HEK293 (cell line): ENCODE results near the gene RPUSD1.

Experiments used
- BCL11A ChIP-seq: fragments of 450-650 bp; formaldehyde crosslinking; IDR thresholded peaks from 2 replicates; pipeline ENCODE4 v1.5.1; 2016; ENCODE audit warnings: low read depth, missing biosample characterization, missing genetic modification characterization
- GLIS1 ChIP-seq: fragments of 450-650 bp; formaldehyde crosslinking; IDR thresholded peaks from 2 replicates; pipeline ENCODE4 v1.5.1; 2016; ENCODE audit warnings: missing biosample characterization, missing genetic modification characterization
- RBAK ChIP-seq: fragments of 450-650 bp; formaldehyde crosslinking; IDR thresholded peaks from 2 replicates; pipeline ENCODE4 v1.5.1; 2016; ENCODE audit warnings: missing biosample characterization, missing genetic modification characterization
- YY1 ChIP-seq: fragments of 450-650 bp; formaldehyde crosslinking; IDR thresholded peaks from 2 replicates; pipeline ENCODE4 v1.5.1; 2018; ENCODE audit warnings: missing biosample characterization, missing genetic modification characterization
- ZBTB1 ChIP-seq: fragments of 450-650 bp; formaldehyde crosslinking; IDR thresholded peaks from 2 replicates; pipeline ENCODE4 v1.5.1; 2016; ENCODE audit warnings: missing biosample characterization, missing genetic modification characterization
- ZFHX2 ChIP-seq: fragments of 450-650 bp; formaldehyde crosslinking; conservative IDR thresholded peaks from 2 replicates; pipeline ENCODE4 v1.5.1; 2016; ENCODE audit warnings: missing biosample characterization, missing genetic modification characterization
- ZFP3 ChIP-seq: fragments of 450-650 bp; formaldehyde crosslinking; IDR thresholded peaks from 2 replicates; pipeline ENCODE4 v1.5.1; 2016; ENCODE audit warnings: low read depth, missing biosample characterization, missing genetic modification characterization
- ZNF202 ChIP-seq: fragments of 450-650 bp; formaldehyde crosslinking; IDR thresholded peaks from 2 replicates; pipeline ENCODE4 v1.5.1; 2016; ENCODE audit warnings: missing biosample characterization, missing genetic modification characterization, borderline replicate concordance
- ZNF211 ChIP-seq: fragments of 450-650 bp; formaldehyde crosslinking; IDR thresholded peaks from 2 replicates; pipeline ENCODE4 v1.5.1; 2016; ENCODE audit warnings: low read depth, missing biosample characterization, missing genetic modification characterization
- ZNF214 ChIP-seq: fragments of 450-650 bp; formaldehyde crosslinking; IDR thresholded peaks from 2 replicates; pipeline ENCODE4 v1.5.1; 2017; ENCODE audit warnings: missing biosample characterization, mild to moderate bottlenecking, missing genetic modification characterization, borderline replicate concordance
- ZNF48 ChIP-seq: fragments of 450-650 bp; formaldehyde crosslinking; IDR thresholded peaks from 2 replicates; pipeline ENCODE4 v1.5.1; 2016; ENCODE audit warnings: missing biosample characterization, missing genetic modification characterization
- ZNF510 ChIP-seq: fragments of 450-650 bp; formaldehyde crosslinking; IDR thresholded peaks from 2 replicates; pipeline ENCODE4 v1.5.1; 2018; ENCODE audit warnings: mild to moderate bottlenecking, missing genetic modification characterization, missing biosample characterization; ENCODE audit not compliant: insufficient replicate concordance
- ZNF514 ChIP-seq: fragments of 450-650 bp; formaldehyde crosslinking; IDR thresholded peaks from 2 replicates; pipeline ENCODE4 v1.5.1; 2016; ENCODE audit warnings: missing biosample characterization, missing genetic modification characterization
- ZNF660 ChIP-seq: fragments of 450-650 bp; IDR thresholded peaks from 2 replicates; pipeline ENCODE4 v1.5.1; 2018; ENCODE audit warnings: missing biosample characterization, mild to moderate bottlenecking, missing genetic modification characterization
- ZNF664 ChIP-seq: fragments of 450-650 bp; formaldehyde crosslinking; IDR thresholded peaks from 2 replicates; pipeline ENCODE4 v1.5.1; 2016; ENCODE audit warnings: missing biosample characterization, missing genetic modification characterization
- ZNF701 ChIP-seq: fragments of 450-650 bp; formaldehyde crosslinking; IDR thresholded peaks from 2 replicates; pipeline ENCODE4 v1.5.1; 2016; ENCODE audit warnings: missing biosample characterization, missing genetic modification characterization
- ZNF707 ChIP-seq: fragments of 450-650 bp; formaldehyde crosslinking; IDR thresholded peaks from 2 replicates; pipeline ENCODE4 v1.5.1; 2016; ENCODE audit warnings: missing biosample characterization, missing genetic modification characterization
- ZNF791 ChIP-seq: fragments of 450-650 bp; formaldehyde crosslinking; IDR thresholded peaks from 2 replicates; pipeline ENCODE4 v1.5.1; 2016; ENCODE audit warnings: missing biosample characterization, missing genetic modification characterization
- TF ChIP-seq, protein P1 (sequence below): fragments of 450-650 bp; formaldehyde crosslinking; IDR thresholded peaks from 2 replicates; pipeline ENCODE4 v1.5.1; 2017; ENCODE audit warnings: missing biosample characterization, mild to moderate bottlenecking, missing genetic modification characterization, moderate library complexity
- TF ChIP-seq, protein P2 (sequence below): fragments of 450-650 bp; formaldehyde crosslinking; IDR thresholded peaks from 2 replicates; pipeline ENCODE4 v1.5.1; 2016; ENCODE audit warnings: missing biosample characterization, missing genetic modification characterization
- TF ChIP-seq, protein P3 (sequence below): fragments of 450-650 bp; formaldehyde crosslinking; IDR thresholded peaks from 2 replicates; pipeline ENCODE4 v1.5.1; 2016; ENCODE audit warnings: missing biosample characterization, missing genetic modification characterization
- TF ChIP-seq, protein P4 (sequence below): fragments of 450-650 bp; formaldehyde crosslinking; IDR thresholded peaks from 2 replicates; pipeline ENCODE4 v1.5.1; 2016; ENCODE audit warnings: missing biosample characterization, missing genetic modification characterization
- TF ChIP-seq, protein P5 (sequence below): sonication (generic); formaldehyde crosslinking; IDR thresholded peaks from 2 replicates; pipeline ENCODE4 v1.8.1; 2022; ENCODE audit warnings: mild to moderate bottlenecking, moderate library complexity, missing genetic modification reagents
- TF ChIP-seq, protein P6 (sequence below): fragments of 450-650 bp; formaldehyde crosslinking; IDR thresholded peaks from 2 replicates; pipeline ENCODE4 v1.5.0; 2017; ENCODE audit warnings: missing biosample characterization, missing genetic modification characterization, borderline replicate concordance
- TF ChIP-seq, protein P7 (sequence below): fragments of 450-650 bp; formaldehyde crosslinking; IDR thresholded peaks from 2 replicates; pipeline ENCODE4 v1.5.1; 2017; ENCODE audit warnings: missing biosample characterization, missing genetic modification characterization
- TF ChIP-seq, protein P8 (sequence below): fragments of 450-650 bp; formaldehyde crosslinking; IDR thresholded peaks from 2 replicates; pipeline ENCODE4 v1.5.1; 2016; ENCODE audit warnings: missing biosample characterization, missing genetic modification characterization, borderline replicate concordance

RPUSD1 gene

DNA sequence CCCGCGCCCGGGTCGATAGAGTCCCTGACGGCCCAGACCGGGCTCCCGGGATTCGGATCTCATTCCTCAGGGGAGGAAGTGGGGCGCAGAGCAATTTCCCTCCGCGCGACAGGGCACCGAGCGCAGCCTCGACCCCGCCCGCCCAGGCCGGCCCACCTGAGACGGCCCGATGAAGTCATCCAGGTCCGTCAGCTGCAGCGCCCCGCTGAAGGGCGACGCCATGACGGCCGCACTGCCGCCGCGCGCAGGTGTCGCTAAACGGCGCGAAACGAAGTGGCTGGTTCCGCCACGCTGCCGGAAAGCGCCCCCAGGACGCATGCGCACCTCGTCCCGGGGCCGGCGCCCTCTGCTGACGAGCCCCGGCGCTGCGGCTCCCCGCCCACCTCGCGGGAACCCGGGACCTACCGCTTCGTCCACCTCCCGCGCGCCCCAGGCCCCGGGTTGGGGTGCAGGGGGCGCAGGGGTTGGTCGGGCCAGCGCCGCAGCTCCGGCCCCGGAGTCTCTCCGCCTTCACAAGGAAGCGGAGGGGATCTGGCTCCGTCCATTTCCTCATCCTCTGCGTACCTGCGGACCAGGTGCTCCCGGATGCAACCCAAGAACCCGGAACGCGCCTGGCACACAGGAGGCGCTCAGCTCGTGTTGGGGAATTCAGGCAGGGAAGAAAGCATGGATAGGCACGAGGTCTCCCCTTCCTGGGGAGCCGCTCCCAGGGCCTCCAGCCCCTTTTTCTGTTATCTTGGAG lies 47.2 kb downstream of the RPUSD1 start, which contains the start of gene CIAO3 (continued):
- TF ChIP-seq, protein P1, sequence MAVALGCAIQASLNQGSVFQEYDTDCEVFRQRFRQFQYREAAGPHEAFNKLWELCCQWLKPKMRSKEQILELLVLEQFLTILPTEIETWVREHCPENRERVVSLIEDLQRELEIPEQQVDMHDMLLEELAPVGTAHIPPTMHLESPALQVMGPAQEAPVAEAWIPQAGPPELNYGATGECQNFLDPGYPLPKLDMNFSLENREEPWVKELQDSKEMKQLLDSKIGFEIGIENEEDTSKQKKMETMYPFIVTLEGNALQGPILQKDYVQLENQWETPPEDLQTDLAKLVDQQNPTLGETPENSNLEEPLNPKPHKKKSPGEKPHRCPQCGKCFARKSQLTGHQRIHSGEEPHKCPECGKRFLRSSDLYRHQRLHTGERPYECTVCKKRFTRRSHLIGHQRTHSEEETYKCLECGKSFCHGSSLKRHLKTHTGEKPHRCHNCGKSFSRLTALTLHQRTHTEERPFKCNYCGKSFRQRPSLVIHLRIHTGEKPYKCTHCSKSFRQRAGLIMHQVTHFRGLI (tag by site-specific recombination) = peak; percentile 53; the same call in 1 of the 2 replicates
- no peak for TF ChIP-seq ZNF211
- no peak for TF ChIP-seq ZNF701 (tag by site-specific recombination)
- TF ChIP-seq, protein P2, sequence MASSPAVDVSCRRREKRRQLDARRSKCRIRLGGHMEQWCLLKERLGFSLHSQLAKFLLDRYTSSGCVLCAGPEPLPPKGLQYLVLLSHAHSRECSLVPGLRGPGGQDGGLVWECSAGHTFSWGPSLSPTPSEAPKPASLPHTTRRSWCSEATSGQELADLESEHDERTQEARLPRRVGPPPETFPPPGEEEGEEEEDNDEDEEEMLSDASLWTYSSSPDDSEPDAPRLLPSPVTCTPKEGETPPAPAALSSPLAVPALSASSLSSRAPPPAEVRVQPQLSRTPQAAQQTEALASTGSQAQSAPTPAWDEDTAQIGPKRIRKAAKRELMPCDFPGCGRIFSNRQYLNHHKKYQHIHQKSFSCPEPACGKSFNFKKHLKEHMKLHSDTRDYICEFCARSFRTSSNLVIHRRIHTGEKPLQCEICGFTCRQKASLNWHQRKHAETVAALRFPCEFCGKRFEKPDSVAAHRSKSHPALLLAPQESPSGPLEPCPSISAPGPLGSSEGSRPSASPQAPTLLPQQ (tag by site-specific recombination) = peak; percentile 82
- TF ChIP-seq ZNF664 (tag by site-specific recombination) = no peak
- TF ChIP-seq ZFHX2 (tag by site-specific recombination) = peak; percentile 80
- TF ChIP-seq ZNF202 (tag by site-specific recombination) = no peak
- TF ChIP-seq, protein P3, sequence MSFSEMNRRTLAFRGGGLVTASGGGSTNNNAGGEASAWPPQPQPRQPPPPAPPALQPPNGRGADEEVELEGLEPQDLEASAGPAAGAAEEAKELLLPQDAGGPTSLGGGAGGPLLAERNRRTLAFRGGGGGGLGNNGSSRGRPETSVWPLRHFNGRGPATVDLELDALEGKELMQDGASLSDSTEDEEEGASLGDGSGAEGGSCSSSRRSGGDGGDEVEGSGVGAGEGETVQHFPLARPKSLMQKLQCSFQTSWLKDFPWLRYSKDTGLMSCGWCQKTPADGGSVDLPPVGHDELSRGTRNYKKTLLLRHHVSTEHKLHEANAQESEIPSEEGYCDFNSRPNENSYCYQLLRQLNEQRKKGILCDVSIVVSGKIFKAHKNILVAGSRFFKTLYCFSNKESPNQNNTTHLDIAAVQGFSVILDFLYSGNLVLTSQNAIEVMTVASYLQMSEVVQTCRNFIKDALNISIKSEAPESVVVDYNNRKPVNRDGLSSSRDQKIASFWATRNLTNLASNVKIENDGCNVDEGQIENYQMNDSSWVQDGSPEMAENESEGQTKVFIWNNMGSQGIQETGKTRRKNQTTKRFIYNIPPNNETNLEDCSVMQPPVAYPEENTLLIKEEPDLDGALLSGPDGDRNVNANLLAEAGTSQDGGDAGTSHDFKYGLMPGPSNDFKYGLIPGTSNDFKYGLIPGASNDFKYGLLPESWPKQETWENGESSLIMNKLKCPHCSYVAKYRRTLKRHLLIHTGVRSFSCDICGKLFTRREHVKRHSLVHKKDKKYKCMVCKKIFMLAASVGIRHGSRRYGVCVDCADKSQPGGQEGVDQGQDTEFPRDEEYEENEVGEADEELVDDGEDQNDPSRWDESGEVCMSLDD (tag by site-specific recombination) = peak; percentile 66
- TF ChIP-seq, protein P4, sequence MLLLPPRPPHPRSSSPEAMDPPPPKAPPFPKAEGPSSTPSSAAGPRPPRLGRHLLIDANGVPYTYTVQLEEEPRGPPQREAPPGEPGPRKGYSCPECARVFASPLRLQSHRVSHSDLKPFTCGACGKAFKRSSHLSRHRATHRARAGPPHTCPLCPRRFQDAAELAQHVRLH (tag by site-specific recombination) = peak; percentile 25; the same call in 1 of the 2 replicates
- TF ChIP-seq YY1 = peak; percentile 98
- TF ChIP-seq, protein P5, sequence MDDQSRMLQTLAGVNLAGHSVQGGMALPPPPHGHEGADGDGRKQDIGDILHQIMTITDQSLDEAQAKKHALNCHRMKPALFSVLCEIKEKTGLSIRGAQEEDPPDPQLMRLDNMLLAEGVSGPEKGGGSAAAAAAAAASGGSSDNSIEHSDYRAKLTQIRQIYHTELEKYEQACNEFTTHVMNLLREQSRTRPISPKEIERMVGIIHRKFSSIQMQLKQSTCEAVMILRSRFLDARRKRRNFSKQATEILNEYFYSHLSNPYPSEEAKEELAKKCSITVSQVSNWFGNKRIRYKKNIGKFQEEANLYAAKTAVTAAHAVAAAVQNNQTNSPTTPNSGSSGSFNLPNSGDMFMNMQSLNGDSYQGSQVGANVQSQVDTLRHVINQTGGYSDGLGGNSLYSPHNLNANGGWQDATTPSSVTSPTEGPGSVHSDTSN (CRISPR knock-in tag) = peak; percentile 94
- TF ChIP-seq ZNF214 (tag by site-specific recombination) = no peak
- TF ChIP-seq GLIS1 (tag by site-specific recombination) = peak; percentile 68
- TF ChIP-seq, protein P6, sequence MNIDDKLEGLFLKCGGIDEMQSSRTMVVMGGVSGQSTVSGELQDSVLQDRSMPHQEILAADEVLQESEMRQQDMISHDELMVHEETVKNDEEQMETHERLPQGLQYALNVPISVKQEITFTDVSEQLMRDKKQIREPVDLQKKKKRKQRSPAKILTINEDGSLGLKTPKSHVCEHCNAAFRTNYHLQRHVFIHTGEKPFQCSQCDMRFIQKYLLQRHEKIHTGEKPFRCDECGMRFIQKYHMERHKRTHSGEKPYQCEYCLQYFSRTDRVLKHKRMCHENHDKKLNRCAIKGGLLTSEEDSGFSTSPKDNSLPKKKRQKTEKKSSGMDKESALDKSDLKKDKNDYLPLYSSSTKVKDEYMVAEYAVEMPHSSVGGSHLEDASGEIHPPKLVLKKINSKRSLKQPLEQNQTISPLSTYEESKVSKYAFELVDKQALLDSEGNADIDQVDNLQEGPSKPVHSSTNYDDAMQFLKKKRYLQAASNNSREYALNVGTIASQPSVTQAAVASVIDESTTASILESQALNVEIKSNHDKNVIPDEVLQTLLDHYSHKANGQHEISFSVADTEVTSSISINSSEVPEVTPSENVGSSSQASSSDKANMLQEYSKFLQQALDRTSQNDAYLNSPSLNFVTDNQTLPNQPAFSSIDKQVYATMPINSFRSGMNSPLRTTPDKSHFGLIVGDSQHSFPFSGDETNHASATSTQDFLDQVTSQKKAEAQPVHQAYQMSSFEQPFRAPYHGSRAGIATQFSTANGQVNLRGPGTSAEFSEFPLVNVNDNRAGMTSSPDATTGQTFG = no peak
- TF ChIP-seq ZNF514 (tag by site-specific recombination) = no peak
- no peak for TF ChIP-seq ZNF510 (tag by site-specific recombination)
- TF ChIP-seq, protein P7, sequence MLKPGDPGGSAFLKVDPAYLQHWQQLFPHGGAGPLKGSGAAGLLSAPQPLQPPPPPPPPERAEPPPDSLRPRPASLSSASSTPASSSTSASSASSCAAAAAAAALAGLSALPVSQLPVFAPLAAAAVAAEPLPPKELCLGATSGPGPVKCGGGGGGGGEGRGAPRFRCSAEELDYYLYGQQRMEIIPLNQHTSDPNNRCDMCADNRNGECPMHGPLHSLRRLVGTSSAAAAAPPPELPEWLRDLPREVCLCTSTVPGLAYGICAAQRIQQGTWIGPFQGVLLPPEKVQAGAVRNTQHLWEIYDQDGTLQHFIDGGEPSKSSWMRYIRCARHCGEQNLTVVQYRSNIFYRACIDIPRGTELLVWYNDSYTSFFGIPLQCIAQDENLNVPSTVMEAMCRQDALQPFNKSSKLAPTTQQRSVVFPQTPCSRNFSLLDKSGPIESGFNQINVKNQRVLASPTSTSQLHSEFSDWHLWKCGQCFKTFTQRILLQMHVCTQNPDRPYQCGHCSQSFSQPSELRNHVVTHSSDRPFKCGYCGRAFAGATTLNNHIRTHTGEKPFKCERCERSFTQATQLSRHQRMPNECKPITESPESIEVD (tag by site-specific recombination) = no peak
- TF ChIP-seq RBAK (tag by site-specific recombination) = no peak
- TF ChIP-seq ZNF48 (tag by site-specific recombination) = no peak
- no peak for TF ChIP-seq ZFP3 (tag by site-specific recombination)
- TF ChIP-seq ZNF791 (tag by site-specific recombination) = no peak
- TF ChIP-seq ZBTB1 (tag by site-specific recombination) = no peak
- no peak for TF ChIP-seq BCL11A (tag by site-specific recombination)
- TF ChIP-seq, protein P8, sequence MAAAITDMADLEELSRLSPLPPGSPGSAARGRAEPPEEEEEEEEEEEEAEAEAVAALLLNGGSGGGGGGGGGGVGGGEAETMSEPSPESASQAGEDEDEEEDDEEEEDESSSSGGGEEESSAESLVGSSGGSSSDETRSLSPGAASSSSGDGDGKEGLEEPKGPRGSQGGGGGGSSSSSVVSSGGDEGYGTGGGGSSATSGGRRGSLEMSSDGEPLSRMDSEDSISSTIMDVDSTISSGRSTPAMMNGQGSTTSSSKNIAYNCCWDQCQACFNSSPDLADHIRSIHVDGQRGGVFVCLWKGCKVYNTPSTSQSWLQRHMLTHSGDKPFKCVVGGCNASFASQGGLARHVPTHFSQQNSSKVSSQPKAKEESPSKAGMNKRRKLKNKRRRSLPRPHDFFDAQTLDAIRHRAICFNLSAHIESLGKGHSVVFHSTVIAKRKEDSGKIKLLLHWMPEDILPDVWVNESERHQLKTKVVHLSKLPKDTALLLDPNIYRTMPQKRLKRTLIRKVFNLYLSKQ = no peak
- TF ChIP-seq ZNF707 (tag by site-specific recombination) = no peak
- TF ChIP-seq ZNF660 (tag by site-specific recombination) = peak; percentile 90
